BJ (cell line): ENCODE data around the gene KDM1B. TPM values are rescaled to one million over a fixed set of nuclear protein-coding genes. Genes with fewer than 3 reads are reported as not detected.

Experiments used
- CTCF ChIA-PET: fragments of 350-600 bp; formaldehyde crosslinking; extraction: SDS; loops from one replicate; lab custom pipeline; 2021; ENCODE audit warnings: antibody characterized with exemption, inconsistent platforms; lab: Yijun Ruan, JAX
- POLR2A ChIA-PET: fragments of 300-600 bp; sonication (Branson Sonifier 250); formaldehyde crosslinking; extraction: SDS; loops from one replicate; lab custom pipeline; 2021; ENCODE audit warnings: antibody characterized with exemption; lab: Charles Lee
- DNase-seq: peaks from one replicate; pipeline ENCODE4 v3.0.0-alpha.2; 2011; ENCODE audit warnings: low read depth
- H3K27me3 ChIP-seq: 2 replicates; pipeline ENCODE4 v1.6.0; 2011; ENCODE audit warnings: low read length; ENCODE audit not compliant: control insufficient read depth, insufficient read depth
- H3K36me3 ChIP-seq: 2 replicates; pipeline ENCODE4 v1.5.1; 2011; ENCODE audit warnings: low read length; ENCODE audit not compliant: control insufficient read depth, insufficient read depth
- H3K4me3 ChIP-seq: 2 replicates; pipeline ENCODE4 v1.5.1; 2011; ENCODE audit warnings: low read depth, mild to moderate bottlenecking, control low read depth, low read length
- polyA plus RNA-seq: library from polyadenylated mRNA; depleted of rRNA; stranded (reverse); fragments of >200 nt; gene quantifications from 2 replicates; pipeline ENCODE4 v1.2.3, GENCODE V29; 2011
- TF ChIP-seq, protein P1 (sequence below): IDR thresholded peaks from 2 replicates; pipeline ENCODE4 v1.5.1; 2011; ENCODE audit warnings: low read depth, mild to moderate bottlenecking, control low read depth, inconsistent platforms, low read length, moderate library complexity; ENCODE audit not compliant: insufficient read depth

KDM1B gene
- polyA plus RNA-seq, 1 experiment = 10.3 TPM

DNA sequence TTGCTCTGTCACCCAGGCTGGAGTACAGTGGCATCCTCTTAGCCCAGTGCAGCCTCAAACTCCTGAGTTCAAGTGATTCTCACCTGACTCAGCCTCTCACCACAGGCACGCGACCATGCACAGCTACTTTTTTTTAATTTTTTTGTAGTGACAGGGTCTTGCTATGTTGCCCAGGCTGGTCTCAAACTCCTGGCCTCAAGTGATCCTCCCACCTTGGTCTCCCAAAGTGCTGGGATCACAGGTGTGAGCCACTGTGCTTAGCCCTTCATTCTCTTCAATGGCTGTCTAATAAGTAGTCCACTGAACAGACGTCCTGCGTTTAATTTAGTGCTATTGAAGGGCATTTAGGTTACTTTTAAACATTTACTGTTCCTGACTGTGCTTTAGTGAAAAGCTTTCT, 27.3 kb downstream of the KDM1B start:
- POLR2A ChIA-PET = no interaction called here
- no peak for DNase-seq
- TF ChIP-seq, protein P1, sequence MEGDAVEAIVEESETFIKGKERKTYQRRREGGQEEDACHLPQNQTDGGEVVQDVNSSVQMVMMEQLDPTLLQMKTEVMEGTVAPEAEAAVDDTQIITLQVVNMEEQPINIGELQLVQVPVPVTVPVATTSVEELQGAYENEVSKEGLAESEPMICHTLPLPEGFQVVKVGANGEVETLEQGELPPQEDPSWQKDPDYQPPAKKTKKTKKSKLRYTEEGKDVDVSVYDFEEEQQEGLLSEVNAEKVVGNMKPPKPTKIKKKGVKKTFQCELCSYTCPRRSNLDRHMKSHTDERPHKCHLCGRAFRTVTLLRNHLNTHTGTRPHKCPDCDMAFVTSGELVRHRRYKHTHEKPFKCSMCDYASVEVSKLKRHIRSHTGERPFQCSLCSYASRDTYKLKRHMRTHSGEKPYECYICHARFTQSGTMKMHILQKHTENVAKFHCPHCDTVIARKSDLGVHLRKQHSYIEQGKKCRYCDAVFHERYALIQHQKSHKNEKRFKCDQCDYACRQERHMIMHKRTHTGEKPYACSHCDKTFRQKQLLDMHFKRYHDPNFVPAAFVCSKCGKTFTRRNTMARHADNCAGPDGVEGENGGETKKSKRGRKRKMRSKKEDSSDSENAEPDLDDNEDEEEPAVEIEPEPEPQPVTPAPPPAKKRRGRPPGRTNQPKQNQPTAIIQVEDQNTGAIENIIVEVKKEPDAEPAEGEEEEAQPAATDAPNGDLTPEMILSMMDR = no peak
- CTCF ChIA-PET = no interaction called here
- no peak overlapping the region for H3K4me3 ChIP-seq
- no peaks in the 10 kb centered on the region for H3K36me3 ChIP-seq
- no peaks in the 10 kb centered on the region for H3K27me3 ChIP-seq

DNA sequence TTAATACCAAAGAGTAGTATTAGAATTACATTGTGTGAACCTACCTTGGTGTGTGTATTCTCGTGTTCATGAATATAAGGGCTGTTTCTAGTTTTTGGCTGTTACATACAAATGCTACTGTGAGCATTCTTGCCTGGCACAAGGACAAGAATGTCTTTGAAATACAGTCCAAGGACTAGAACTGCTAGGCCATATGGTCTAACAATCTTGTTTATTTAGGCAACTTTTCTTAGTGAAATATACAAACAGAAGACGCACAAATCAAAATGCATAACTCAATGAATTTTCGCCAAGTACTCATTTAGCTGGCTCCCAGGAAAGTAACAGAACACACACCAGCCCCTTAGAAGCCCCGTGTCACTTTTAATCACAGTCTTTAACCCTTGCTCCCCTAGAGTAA, 28.5 kb downstream of the KDM1B start:
- ChIA-PET POLR2A (no interaction called here), CTCF (no interaction called here)
- TF ChIP-seq, protein P1 = no peak
- H3K27me3 ChIP-seq = no peaks in the 10 kb centered on the region
- no peak overlapping the region for H3K4me3 ChIP-seq
- no peak for DNase-seq
- no peaks in the 10 kb centered on the region; the same call in 1 of the 2 replicates for H3K36me3 ChIP-seq

DNA sequence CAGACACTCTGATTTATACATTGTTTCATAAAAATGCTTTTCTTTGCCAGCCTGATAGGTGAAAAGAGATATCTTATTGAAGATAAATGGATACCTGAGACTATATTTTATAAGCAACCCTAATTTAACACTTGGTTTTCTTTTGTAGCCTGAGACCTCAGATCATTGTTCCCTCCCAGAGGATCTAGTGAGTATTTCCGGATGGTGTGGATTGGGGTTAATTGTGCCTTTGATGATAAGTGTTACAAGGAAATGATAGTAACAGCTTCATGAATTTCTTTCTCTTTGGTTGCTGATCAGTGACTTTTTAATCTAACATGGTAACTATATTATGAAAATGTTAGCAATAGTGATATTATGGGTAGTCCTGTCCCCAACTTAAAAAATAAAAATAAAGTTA, 30.4 kb downstream of the KDM1B start:
- ChIA-PET POLR2A (no interaction called here), CTCF (no interaction called here)
- TF ChIP-seq, protein P1 = no peak
- Histone ChIP-seq H3K4me3 (no peak overlapping the region), H3K27me3 (no peaks in the 10 kb centered on the region), H3K36me3 (no peaks in the 10 kb centered on the region; the same call in 1 of the 2 replicates)
- no peak for DNase-seq

DNA sequence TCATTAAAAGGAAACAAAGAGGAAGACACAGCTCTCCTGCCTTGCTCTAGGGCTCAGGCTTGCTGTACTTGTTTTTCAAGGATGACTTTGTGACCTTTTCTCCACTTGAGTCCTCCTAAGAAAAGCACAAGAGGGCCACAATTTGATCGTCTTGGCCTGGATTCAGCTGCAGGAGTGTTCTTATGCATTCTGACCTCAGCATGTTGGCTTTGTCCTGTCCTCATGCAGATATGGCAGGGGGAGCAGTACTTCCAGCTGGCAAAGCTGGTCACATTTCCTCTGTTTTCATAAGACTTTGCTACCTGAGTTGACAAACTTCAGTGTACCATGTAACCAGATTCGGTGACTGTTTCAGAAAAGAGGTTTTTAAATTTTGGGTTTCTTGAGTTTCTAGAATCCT, 30.8 kb downstream of the KDM1B start:
- Histone ChIP-seq H3K4me3 (no peak overlapping the region), H3K36me3 (no peaks in the 10 kb centered on the region; the same call in 1 of the 2 replicates), H3K27me3 (no peaks in the 10 kb centered on the region)
- DNase-seq = no peak
- POLR2A ChIA-PET = no interaction called here
- TF ChIP-seq, protein P1 = no peak
- CTCF ChIA-PET = no interaction called here

DNA sequence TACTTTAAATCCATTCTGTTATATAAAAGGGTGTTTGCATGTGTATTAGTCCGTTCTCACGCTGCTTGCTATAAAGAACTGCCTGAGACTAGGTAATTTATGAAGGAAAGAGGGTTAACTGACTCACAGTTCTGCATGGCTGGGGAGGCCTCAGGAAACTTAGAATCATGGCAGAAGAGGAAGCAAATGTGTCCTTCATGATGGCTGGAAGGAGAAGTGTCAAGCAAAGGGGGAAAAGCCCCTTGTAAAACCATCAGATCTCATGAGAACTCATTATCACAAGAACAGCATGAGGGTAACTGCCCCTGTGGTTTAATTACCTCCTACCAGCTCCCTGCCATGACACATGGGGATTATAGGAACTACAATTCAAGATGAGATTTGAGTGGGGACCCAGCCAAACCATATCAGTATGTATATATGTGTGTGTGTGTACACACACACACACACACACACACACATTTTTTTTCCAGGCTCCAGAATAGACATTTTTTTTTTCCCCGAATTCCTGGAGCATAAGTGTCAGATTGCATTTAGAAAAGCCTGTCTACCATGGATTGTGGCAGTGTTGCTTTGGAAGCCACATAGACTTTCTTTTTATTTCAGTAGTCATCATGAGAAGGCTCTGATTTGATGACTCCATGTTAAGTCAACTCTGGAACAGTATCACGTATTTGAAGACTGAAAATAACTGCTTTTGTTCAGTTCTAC, 31.5 kb downstream of the KDM1B start:
- POLR2A ChIA-PET = no interaction called here
- no peak for DNase-seq
- no peak overlapping the region for H3K4me3 ChIP-seq

More for the DNA sequence above, 31.5 kb downstream of the KDM1B start:
- no peaks in the 10 kb centered on the region; the same call in 1 of the 2 replicates for H3K36me3 ChIP-seq
- H3K27me3 ChIP-seq = no peaks in the 10 kb centered on the region
- TF ChIP-seq, protein P1 = no peak
- CTCF ChIA-PET = no interaction called here
